IMR-90 (cell line): ENCODE data around the gene PTGDS. TPM values are rescaled to one million over a fixed set of nuclear protein-coding genes. Genes with fewer than 3 reads are reported as not detected.
A peak's percentile ranks its signal among the peaks of the same experiment; 100 is the strongest.

Experiments
- ATAC-seq: fragments of 200-7000 bp; cut with Tn5 transposase; 2 replicates; pipeline ENCODE4 v1.9.1; 2020; ENCODE audit warnings: low read depth, mild to moderate bottlenecking, moderate library complexity
- BruUV-seq: library from RNA; stranded (reverse); fragments of 400-500 nt; replicated peaks from 2 replicates; lab custom pipeline; 2021; lab: Mats Ljungman, UMichigan
- CTCF ChIA-PET: fragments of 300-600 bp; formaldehyde crosslinking; extraction: SDS; loops from one replicate; lab custom pipeline; 2021; ENCODE audit warnings: antibody characterized with exemption; lab: Yijun Ruan, JAX
- POLR2A ChIA-PET: fragments of 300-600 bp; sonication (Branson Sonifier 250); formaldehyde crosslinking; loops from one replicate; lab custom pipeline; 2022; ENCODE audit warnings: antibody characterized with exemption; ENCODE audit not compliant: unreplicated experiment; lab: Charles Lee
- DNase-seq: peaks from one replicate; pipeline ENCODE4 v3.0.0; 2013
- H2AFZ ChIP-seq: replicated peaks from 2 replicates; pipeline ENCODE3; 2013; ENCODE audit warnings: low read length, mild to moderate bottlenecking; ENCODE audit not compliant: poor library complexity
- H2AK5ac ChIP-seq: 2 replicates; pipeline ENCODE4 v1.6.1; 2013; ENCODE audit warnings: low read depth, low read length, inconsistent platforms
- H2AK9ac ChIP-seq: replicated peaks from 2 replicates; pipeline ENCODE3; 2013; ENCODE audit warnings: mild to moderate bottlenecking, low read depth, low read length, moderate library complexity; ENCODE audit not compliant: poor library complexity
- H2BK120ac ChIP-seq: 2 replicates; pipeline ENCODE4 v1.6.1; 2013; ENCODE audit warnings: low read depth, low read length, inconsistent platforms
- H2BK15ac ChIP-seq: 3 replicates; pipeline ENCODE4 v1.6.1; 2013; ENCODE audit warnings: low read depth, low read length, inconsistent platforms
- H2BK20ac ChIP-seq: 2 replicates; pipeline ENCODE4 v1.6.1; 2013; ENCODE audit warnings: low read depth, mild to moderate bottlenecking, inconsistent platforms, low read length, moderate library complexity
- H2BK5ac ChIP-seq: 2 replicates; pipeline ENCODE4 v1.6.1; 2013; ENCODE audit warnings: mild to moderate bottlenecking, low read depth, low read length, inconsistent platforms; ENCODE audit not compliant: poor library complexity, severe bottlenecking
- H3K14ac ChIP-seq: replicated peaks from 2 replicates; pipeline ENCODE4 v1.6.1; 2013; ENCODE audit warnings: low read depth, low read length, inconsistent platforms
- H3K18ac ChIP-seq: 2 replicates; pipeline ENCODE4 v1.6.1; 2013; ENCODE audit warnings: low read depth, low read length, control low read depth
- H3K23ac ChIP-seq: 2 replicates; pipeline ENCODE4 v1.6.1; 2013; ENCODE audit warnings: low read depth, low read length, inconsistent platforms
- H3K27ac ChIP-seq: 2 replicates; pipeline ENCODE4 v1.5.1; 2013; ENCODE audit warnings: mild to moderate bottlenecking, control low read depth, low read length; ENCODE audit not compliant: insufficient read depth
- H3K27me3 ChIP-seq: 2 replicates; pipeline ENCODE4 v1.6.1; 2013; ENCODE audit warnings: low read length; ENCODE audit not compliant: control insufficient read depth, insufficient read depth
- H3K36me3 ChIP-seq: 2 replicates; pipeline ENCODE4 v1.6.1; 2013; ENCODE audit warnings: low read length, mixed read lengths; ENCODE audit not compliant: control insufficient read depth, insufficient read depth
- H3K4ac ChIP-seq: 2 replicates; pipeline ENCODE4 v1.6.1; 2013; ENCODE audit warnings: low read depth, low read length, inconsistent platforms
- H3K4me1 ChIP-seq: 2 replicates; pipeline ENCODE4 v1.6.1; 2013; ENCODE audit warnings: low read length, mixed read lengths; ENCODE audit not compliant: control insufficient read depth, insufficient read depth
- H3K4me2 ChIP-seq: 2 replicates; pipeline ENCODE4 v1.6.1; 2013; ENCODE audit warnings: low read depth, mild to moderate bottlenecking, control low read depth, low read length, moderate library complexity
- H3K4me3 ChIP-seq: 2 replicates; pipeline ENCODE4 v1.5.1; 2013; ENCODE audit warnings: low read depth, mild to moderate bottlenecking, control low read depth, low read length, moderate library complexity; ENCODE audit not compliant: insufficient read depth
- H3K56ac ChIP-seq: 2 replicates; pipeline ENCODE4 v1.6.1; 2013; ENCODE audit warnings: low read length, inconsistent platforms; ENCODE audit not compliant: insufficient read depth; ENCODE audit errors: extremely low read depth
- H3K79me1 ChIP-seq, 2 experiments: 2 replicates each; pipeline ENCODE4 v1.6.1; 2013; ENCODE audit warnings: low read length in 2 of 2, inconsistent platforms in 1 of 2, low read depth in 1 of 2
- H3K9ac ChIP-seq: 2 replicates; pipeline ENCODE4 v1.6.1; 2013; ENCODE audit warnings: low read depth, low read length, control low read depth
- H3K9me1 ChIP-seq: 2 replicates; pipeline ENCODE4 v1.6.1; 2013; ENCODE audit warnings: low read length, inconsistent platforms; ENCODE audit not compliant: insufficient read depth
- H3K9me3 ChIP-seq: 2 replicates; pipeline ENCODE4 v1.6.1; 2013; ENCODE audit warnings: low read length; ENCODE audit not compliant: control insufficient read depth, insufficient read depth
- H4K20me1 ChIP-seq: 2 replicates; pipeline ENCODE4 v1.6.1; 2013; ENCODE audit warnings: low read length, inconsistent platforms; ENCODE audit not compliant: insufficient read depth
- H4K5ac ChIP-seq: 2 replicates; pipeline ENCODE4 v1.6.1; 2013; ENCODE audit warnings: mild to moderate bottlenecking, low read depth, low read length, control low read depth
- H4K8ac ChIP-seq, 2 experiments: 2 replicates each; pipeline ENCODE4 v1.6.1; 2013; ENCODE audit warnings: low read depth in 2 of 2, low read length in 2 of 2, control low read depth in 1 of 2, inconsistent platforms in 1 of 2
- H4K91ac ChIP-seq: 2 replicates; pipeline ENCODE4 v1.6.1; 2013; ENCODE audit warnings: low read depth, low read length, inconsistent platforms; ENCODE audit not compliant: insufficient read depth
- FOS ChIP-seq: fragments of 150-350 bp; IDR thresholded peaks from 2 replicates; pipeline ENCODE4 v1.6.1; 2016; ENCODE audit warnings: low read depth, low read length
- MAFK ChIP-seq: IDR thresholded peaks from 2 replicates; pipeline ENCODE4 v1.6.1; 2012; ENCODE audit warnings: low read depth, low read length, improper control_type of control experiment
- POLR2A ChIP-seq: IDR thresholded peaks from 2 replicates; pipeline ENCODE4 v1.6.1; 2012; ENCODE audit warnings: mild to moderate bottlenecking, low read depth, low read length
- RCOR1 ChIP-seq: IDR thresholded peaks from 2 replicates; pipeline ENCODE4 v1.6.1; 2012; ENCODE audit warnings: mild to moderate bottlenecking, low read length, improper control_type of control experiment; ENCODE audit not compliant: insufficient replicate concordance
- USF2 ChIP-seq: fragments of 150-350 bp; IDR thresholded peaks from 2 replicates; pipeline ENCODE4 v1.6.1; 2017; ENCODE audit warnings: mild to moderate bottlenecking, antibody characterized with exemption, low read length, low read depth
- WGBS, 2 experiments: methylation state at CpG; one replicate each; pipeline versions ENCODE4 v1.1.5 to v1.1.7; 2013; ENCODE audit warnings: missing lambda C conversion rate in 2 of 2; ENCODE audit not compliant: insufficient read length in 1 of 2; ENCODE audit errors: extremely low coverage in 2 of 2; 5-methylcytosine and 5-hydroxymethylcytosine counted together
- dilution Hi-C: fragments of 300-500 bp; cut with HindIII; formaldehyde crosslinking; loops from one replicate; pipeline ENCODE4 v1.14.3; 2018; ENCODE audit warnings: low sequenced_read_pairs; ENCODE audit not compliant: unreplicated experiment
- in situ Hi-C: fragments of 300-500 bp; cut with MboI; formaldehyde crosslinking; loops from 3 replicates; pipeline ENCODE4 v1.14.3; 2019; ENCODE audit warnings: low sequenced_read_pairs, inconsistent platforms, mixed read lengths
- intact Hi-C: fragments of 100-400 bp; cut with micrococcal nuclease; formaldehyde crosslinking; loops from 2 replicates; pipeline ENCODE4 v1.10.0; 2022
- polyA plus RNA-seq, 3 experiments: library from polyadenylated mRNA; depleted of rRNA; stranded (reverse); fragments of >200 nt; gene quantifications; 2 replicates each; pipeline ENCODE4 v1.2.3, GENCODE V29; 2012; ENCODE audit warnings: low replicate concordance in 1 of 3
- total RNA-seq: library from RNA; depleted of rRNA; stranded (reverse); fragments of >200 nt; gene quantifications from 2 replicates; pipeline ENCODE4 v1.2.3, GENCODE V29; 2012

The PTGDS gene
- total and polyA plus RNA-seq, 2 of the 4 experiments (the other 2 are of a cell fraction) = 1.2 TPM; not detected in 1

- Histone ChIP-seq H3K4me3 (peak overlapping the region; percentile 40), H3K4me1 (no peaks in the 10 kb centered on the region; the same call in 1 of the 2 replicates), H4K8ac (peak overlapping the region; percentile 45 to 87; a peak in 3 of 4 replicates), H4K5ac (no peak overlapping the region; the same call in 1 of the 2 replicates), H2BK20ac (no peak overlapping the region), H3K9ac (peak overlapping the region; percentile 1; the same call in 1 of the 2 replicates), H3K4ac (no peak overlapping the region), H3K27me3 (peaks cover 9% of the 10 kb centered on the region; the same call in 1 of the 2 replicates), H4K20me1 (no peaks in the 10 kb centered on the region), H3K23ac (no peak overlapping the region), H3K14ac (no peak overlapping the region), H3K9me1 (peaks cover 1% of the 10 kb centered on the region; the same call in 1 of the 2 replicates), H2AK9ac (peak overlapping the region; percentile 59), H2BK120ac (no peak overlapping the region), H3K27ac (no peak overlapping the region; the same call in 1 of the 2 replicates), H3K56ac (no peak overlapping the region), H2AK5ac (no peak overlapping the region), H2AFZ (peak overlapping the region; percentile 98), H2BK5ac (no peak overlapping the region), H3K79me1 (peaks cover 0 to 2% of the 10 kb centered on the region in 2 experiments; a peak in 1 of 4 replicates), H4K91ac (no peak overlapping the region; the same call in 1 of the 2 replicates), H2BK15ac (no peak overlapping the region), H3K9me3 (no peaks in the 10 kb centered on the region), H3K36me3 (no peaks in the 10 kb centered on the region), H3K4me2 (peak overlapping the region; percentile 82), H3K18ac (no peak overlapping the region)
- TF ChIP-seq RCOR1 (peak; percentile 31), MAFK (no peak), USF2 (peak; percentile 98), FOS (peak; percentile 68), POLR2A (no peak)
- ChIA-PET CTCF (no interaction called here), POLR2A (no interaction called here)
- intact Hi-C loops = no loop called here
- peak; percentile 91 for ATAC-seq
- in situ Hi-C loops = no loop called here
- DNase-seq = peak; percentile 73
- WGBS, 2 experiments = 2% methylated on average over 22 of the region's 63 CpGs; no CpG with 5 or more reads in 1 of the 2 experiments
- dilution Hi-C loops = no loop called here
- BruUV-seq = no TSS peak
Observed at GRCh38 chr9:136949817-136950655, 27.3 kb upstream of the PTGDS start.
